ENCODE measurements around the gene MGME1.

The MGME1 gene

DNA sequence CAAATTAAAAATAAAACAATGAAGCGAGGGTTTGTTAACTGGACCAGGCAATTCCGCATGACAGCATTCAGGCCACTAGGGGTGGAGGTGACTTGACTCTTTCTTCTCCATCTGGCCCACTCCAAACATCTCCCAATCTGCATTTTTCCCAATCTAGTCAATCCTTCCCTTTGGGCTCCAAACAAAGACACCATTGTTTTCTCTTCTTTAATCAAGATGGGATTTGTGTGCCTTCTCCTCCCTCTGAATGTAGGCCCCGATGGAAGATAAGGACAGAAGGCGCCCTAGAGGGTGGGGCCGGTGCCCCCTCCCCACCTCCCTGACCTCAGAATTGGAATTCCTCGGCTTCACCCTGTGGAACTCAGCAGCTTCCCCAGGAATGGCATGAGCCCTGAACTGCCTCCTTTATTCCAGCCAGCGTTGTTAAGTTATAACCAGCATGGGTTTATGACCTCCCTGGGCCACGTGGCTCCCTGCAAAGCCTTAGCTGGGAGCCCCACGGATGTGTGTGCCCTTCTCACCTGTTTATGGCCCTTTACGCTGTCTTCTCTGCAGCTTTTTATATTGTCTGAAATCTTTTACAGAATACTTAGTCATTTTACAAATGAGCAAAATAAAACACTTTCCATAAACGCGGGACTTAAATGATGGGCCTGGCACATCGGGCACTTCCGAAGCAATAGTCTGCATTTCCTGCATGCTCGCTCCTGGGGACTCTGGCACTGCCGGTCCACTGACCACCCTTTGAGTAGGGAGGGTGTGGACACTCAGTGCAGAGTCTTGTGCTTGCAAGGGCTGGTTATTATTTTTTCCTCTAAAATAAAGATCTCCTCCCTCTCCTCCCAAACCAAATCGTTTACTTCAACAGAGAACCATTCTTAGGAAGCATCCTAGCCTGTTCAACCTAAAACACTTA, 64.4 kb downstream of the MGME1 start:
- DNase-seq (ENCODE audit: low spot score), result no peak
- TF ChIP-seq, protein P1, sequence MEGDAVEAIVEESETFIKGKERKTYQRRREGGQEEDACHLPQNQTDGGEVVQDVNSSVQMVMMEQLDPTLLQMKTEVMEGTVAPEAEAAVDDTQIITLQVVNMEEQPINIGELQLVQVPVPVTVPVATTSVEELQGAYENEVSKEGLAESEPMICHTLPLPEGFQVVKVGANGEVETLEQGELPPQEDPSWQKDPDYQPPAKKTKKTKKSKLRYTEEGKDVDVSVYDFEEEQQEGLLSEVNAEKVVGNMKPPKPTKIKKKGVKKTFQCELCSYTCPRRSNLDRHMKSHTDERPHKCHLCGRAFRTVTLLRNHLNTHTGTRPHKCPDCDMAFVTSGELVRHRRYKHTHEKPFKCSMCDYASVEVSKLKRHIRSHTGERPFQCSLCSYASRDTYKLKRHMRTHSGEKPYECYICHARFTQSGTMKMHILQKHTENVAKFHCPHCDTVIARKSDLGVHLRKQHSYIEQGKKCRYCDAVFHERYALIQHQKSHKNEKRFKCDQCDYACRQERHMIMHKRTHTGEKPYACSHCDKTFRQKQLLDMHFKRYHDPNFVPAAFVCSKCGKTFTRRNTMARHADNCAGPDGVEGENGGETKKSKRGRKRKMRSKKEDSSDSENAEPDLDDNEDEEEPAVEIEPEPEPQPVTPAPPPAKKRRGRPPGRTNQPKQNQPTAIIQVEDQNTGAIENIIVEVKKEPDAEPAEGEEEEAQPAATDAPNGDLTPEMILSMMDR (IDR thresholded peaks at IDR 0.05; ENCODE audit: extremely low read depth, missing control alignments), result no peak

DNA sequence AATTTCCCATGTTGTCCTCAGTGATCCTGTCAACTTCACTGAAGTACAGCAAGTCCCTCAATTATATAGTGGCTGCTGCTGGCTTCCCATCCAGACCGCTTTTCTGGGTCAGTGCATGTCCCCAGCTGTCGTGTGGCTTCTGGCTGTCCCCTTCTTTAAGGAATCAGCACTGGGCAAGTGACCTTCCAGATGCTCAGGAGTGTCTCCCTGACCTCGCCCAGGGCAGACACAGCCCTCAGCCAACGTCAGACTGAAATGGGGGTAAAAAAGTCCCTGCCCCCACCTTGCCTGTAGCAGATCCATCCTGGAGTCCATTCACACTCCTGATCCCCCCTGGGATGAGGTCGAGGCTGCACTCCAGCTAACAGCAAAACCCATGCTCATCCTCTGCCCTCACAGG, 65.2 kb downstream of the MGME1 start:
- TF ChIP-seq, protein P1 (IDR thresholded peaks at IDR 0.05; ENCODE audit: extremely low read depth, missing control alignments), result no peak
- DNase-seq (ENCODE audit: low spot score), result no peak

- TF ChIP-seq, protein P1 (IDR thresholded peaks at IDR 0.05; ENCODE audit: extremely low read depth, missing control alignments), result no peak
Measured at GRCh38 chr20:18039063-18039462, 70.2 kb downstream of the MGME1 start.

More at GRCh38 chr20:18039063-18039462, 70.2 kb downstream of the MGME1 start:
- DNase-seq (ENCODE audit: low spot score), result no peak
